ENCODE results near the gene PLSCR5.

Gene PLSCR5, protein sequence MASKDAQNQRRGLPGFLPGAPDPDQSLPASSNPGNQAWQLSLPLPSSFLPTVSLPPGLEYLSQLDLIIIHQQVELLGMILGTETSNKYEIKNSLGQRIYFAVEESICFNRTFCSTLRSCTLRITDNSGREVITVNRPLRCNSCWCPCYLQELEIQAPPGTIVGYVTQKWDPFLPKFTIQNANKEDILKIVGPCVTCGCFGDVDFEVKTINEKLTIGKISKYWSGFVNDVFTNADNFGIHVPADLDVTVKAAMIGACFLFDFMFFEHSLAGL

DNA sequence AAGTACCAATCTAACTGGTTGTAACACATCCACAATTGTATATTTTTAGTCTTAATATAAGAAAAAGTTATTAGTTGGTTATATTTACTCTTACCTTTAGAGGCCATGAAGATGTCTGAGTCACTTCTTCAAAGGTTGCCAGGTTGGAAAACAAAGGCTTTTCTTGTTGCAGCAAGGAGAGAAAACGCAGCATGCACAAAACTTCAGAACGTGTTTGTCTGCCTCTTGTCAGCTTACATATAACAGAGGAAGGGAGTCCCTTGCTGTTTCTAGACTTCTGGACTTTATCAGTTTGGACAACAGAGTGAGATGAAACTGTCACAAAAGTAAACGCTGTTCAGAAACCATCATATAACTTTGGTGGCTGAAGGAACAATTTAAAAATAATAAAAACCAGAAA is at the start of gene PLSCR5:
TSS of gene PLSCR5 (minus strand) at position 241 of the 400 bp plus-strand sequence. CDS start at position 107, 134 bp downstream.
- no peak for FAIRE-seq

GRCh38 chr3:146653978-146654377 is 48.8 kb upstream of the PLSCR5 start:
- FAIRE-seq, result no peak

GRCh38 chr3:146650691-146651442 is 45.7 kb upstream of the PLSCR5 start:
- FAIRE-seq, result no peak

GRCh38 chr3:146646261-146646660 is 41.1 kb upstream of the PLSCR5 start:
- no peak for FAIRE-seq

GRCh38 chr3:146640955-146641867 is 36.1 kb upstream of the PLSCR5 start:
- peak; percentile 94 for FAIRE-seq

DNA sequence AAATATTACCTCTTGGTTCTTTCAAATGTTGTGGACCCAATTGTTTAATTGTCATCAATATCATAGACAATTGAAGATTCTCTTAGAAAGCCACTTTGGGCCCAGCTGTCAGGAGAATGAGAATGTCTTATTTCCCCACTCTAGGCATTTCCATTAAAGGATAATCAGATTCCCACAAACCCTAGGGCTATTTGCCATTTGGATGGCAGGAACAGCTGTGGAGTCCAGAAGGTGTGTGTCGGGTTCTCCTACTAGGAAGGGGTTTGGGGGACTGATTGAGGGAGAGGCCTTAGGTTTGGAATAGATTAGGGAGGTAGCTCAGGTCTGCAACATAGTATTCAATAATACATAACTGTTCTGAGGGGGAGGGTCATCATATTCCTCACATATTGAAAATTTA is 35.2 kb upstream of the PLSCR5 start:
- FAIRE-seq, result no peak

DNA sequence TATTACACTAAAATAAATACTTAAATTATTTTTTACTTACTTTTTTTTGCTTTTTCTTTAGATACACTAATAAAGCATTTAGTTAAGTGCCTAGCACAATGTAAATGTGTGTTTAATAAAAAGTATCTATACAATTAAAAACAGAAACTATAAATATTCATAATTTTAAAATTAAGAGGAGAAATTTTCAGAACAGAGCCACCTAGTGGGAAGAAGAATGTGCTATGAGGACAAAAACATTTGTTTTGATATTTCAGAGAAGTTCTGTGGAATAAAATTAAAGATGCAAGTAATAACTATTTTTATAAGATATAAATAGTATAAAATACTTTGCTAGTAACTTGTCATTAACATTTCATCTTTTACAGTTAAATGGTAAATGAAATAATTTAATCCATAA is 33.6 kb upstream of the PLSCR5 start:
- FAIRE-seq, result peak; percentile 96

DNA sequence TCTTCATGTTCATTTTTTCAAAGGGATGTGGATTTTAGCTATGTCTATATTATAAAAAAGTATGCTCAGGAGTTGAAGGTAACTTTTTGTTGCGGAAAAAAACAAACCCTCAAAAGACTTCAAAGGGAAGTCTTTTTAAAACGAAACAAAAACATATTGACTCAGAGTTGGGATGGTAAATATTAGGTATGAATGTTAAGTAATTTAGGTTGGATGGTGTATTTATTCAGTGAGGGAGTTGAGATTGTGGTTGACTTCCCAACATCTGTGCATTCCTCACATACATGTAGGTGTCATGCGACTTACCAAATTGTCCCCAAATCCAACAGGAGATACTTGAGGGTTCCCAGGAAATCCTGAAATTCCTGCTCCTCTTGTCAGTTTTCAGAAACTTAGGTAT is 32.7 kb upstream of the PLSCR5 start:
- FAIRE-seq, result no peak

DNA sequence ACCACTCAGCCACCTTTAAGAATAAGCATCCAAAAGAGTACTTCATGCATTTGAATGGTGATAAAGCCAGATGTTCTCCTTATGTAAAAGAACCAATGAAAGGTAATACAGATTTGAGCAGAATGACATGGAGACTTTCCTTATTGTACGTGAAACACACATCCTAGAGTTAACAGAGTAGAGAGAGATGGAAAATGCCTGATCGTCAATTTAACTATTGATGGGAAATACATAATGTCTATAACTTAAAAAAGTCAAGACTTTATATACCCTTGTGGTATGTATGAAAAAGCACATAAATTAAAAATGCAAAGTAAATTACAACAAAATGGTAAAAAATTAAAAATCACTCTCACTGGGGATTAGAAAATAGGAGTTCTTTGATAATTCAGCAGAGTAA is 31.7 kb upstream of the PLSCR5 start:
- no peak for FAIRE-seq

DNA sequence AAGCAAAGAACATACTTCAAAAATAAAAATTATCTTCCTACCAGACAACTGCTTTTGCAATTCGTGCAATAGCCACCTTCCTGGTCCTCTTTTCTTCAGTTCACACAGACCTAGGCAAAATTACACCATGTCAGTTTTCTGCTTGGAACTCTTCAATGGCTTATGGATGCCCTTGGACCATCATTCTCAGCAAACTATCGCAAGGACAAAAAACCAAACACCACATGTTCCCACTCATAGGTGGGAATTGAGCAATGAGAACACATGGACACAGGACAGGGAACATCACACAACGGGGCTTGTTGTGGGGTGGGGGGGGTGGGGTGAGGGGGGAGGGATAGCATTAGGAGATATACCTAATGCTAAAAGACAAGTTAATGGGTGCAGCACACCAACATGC is 29.2 kb upstream of the PLSCR5 start:
- no peak for FAIRE-seq

DNA sequence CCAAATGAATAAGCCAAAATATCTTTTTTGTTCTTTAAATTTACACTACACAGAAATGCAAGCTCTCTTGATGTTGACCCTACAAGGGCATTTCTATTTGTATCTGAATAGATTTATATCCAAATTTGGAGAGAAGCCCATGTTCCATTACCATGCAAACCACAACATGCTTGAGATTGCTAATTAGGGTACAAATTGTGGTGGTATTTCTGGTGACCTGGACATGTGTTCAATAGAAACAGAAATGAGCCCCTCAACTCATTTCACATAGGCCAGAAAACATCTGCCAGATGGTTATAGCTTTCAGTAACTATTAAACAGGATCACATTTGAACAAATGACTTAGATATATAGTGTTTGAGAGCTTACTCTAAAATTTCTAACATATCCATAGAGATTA is 23.5 kb upstream of the PLSCR5 start:
- FAIRE-seq, result no peak

DNA sequence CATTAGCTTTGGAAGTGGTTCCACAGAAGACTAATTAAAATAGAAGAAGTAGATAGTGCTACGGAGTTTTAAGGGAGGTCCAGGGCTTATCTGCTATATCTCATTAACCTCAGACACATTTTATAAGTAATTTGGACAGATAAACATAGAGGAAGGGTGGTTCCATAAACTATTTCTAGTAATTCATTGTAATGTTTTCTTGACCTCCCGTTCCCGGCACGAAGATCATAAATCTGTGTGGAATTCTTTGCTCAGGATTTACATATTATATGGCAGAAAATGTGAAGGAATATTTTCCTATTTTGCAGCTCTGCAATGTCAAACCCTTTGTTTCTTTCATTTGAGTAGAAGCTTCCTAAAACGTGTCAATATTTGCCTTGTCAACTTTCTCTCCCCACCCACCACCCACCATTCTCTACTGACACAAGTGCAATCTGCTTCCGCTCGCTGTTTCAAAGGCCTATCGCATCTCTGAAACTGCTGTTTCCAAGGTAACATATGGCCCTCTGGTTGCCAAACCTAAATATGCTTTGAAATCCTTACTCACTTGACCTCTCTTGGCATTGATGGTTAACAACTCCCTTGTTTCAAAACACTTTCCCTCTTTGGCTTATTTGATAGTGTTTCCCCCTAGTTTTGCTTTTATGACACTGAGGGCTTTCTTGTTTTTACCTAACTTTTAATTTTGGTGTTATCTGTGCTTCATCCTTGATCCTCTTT is 21.4 kb upstream of the PLSCR5 start:
- FAIRE-seq, result no peak

DNA sequence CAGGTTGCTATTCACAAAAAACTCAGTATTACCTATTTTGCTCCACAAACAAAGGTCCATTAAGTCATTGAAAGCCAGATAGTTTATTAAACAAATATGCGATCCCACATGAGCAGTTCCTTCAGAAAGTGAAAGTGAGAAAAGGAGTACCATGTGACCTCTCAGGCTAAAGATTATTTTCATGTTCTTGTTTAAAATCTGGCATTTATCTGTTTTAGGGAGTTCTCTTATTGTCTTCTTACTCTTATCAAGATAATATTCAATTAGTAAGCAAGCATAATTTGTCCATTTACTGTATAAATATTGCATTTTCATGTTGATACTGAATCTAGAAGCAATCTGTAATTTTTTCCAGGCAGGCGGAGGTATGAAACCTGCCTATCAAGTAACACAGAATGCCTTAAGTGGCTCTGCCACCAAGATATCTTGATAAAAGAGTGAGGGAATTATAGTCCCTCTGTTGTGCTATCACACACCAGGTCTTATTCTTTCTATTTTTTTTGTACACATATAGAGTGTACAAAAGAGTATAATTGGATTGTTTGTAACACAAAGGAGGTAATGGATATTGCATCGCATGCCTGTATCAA is 20.1 kb upstream of the PLSCR5 start:
- FAIRE-seq, result no peak

- no peak for FAIRE-seq
Observed at GRCh38 chr3:146621723-146622122, 16.6 kb upstream of the PLSCR5 start.

DNA sequence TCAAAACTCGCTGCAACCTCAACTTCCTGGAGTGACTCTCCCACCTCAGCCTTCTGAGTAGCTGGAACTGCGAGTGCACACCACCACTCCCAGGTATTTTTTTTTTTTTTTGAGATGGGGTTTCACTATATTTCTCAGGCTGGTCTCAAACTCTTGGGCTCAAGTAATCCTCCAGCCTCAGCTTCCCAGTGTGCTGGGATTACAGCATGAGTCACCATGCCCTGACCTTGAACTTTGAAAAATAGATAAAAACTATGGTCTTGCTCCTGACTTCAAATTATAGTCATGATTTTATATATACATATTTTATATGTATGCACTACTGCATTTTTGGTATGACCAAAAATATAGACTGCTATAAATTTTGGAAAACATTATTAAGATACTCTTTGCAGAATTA is 6.9 kb upstream of the PLSCR5 start:
- FAIRE-seq, result no peak

- no peak for FAIRE-seq
Observed at GRCh38 chr3:146611096-146611495, 6.0 kb upstream of the PLSCR5 start.

- FAIRE-seq, result no peak
Observed at GRCh38 chr3:146598535-146598934, 6.6 kb downstream of the PLSCR5 start.

DNA sequence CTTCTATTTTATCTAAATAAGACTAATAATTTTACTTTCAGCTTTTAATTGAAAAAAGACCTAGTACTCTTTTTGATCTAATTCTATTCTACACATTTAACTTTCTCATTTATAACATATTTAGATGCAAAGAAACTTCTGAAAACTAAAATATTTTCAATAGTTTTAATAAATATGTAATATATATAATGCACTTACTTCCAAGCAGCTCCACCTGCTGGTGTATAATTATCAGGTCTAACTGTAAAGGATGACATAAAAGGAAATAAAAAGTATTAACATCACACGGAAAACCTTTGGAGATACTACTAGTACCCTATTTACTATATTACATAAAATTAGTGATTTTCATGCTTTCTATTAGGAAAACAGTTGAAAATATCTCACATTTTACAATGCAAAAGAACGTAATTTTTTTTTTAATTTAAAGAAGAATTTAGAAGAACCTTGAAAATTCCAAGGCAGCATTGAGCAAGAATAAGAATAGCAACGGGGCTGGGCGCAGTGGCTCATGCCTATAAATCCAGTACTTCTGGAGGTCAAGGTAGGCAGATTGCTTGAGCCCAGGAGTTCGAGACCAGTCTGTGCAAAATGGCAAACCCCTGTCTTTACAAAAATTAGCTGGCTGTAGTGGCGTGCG is 10.2 kb downstream of the PLSCR5 start:
- peak; percentile 40 for FAIRE-seq

- FAIRE-seq, result no peak
Observed at GRCh38 chr3:146593776-146594175, 11.4 kb downstream of the PLSCR5 start.

- no peak for FAIRE-seq
Observed at GRCh38 chr3:146590521-146590920, 14.6 kb downstream of the PLSCR5 start.

GRCh38 chr3:146589899-146590508 is 15.1 kb downstream of the PLSCR5 start:
- peak; percentile 98 for FAIRE-seq
